ENCODE measurements around the gene BMERB1. TPM values are rescaled to one million over a fixed set of nuclear protein-coding genes. Genes with fewer than 3 reads are reported as not detected.
"Not testable (repeated sequence)": the region's sequence is repeated elsewhere in the genome, so short reads cannot be mapped to it uniquely, and the experiment has no call there.

BMERB1 gene
- total RNA-seq, 1 donor from 2014 or later: 65.9 TPM

- H3K27ac Mint-ChIP-seq (ENCODE audit: unreplicated experiment): no peak overlapping the region
- H3K4me3 Mint-ChIP-seq (ENCODE audit: unreplicated experiment): no peak overlapping the region
- no peaks in the 10 kb centered on the region for H3K36me3 Mint-ChIP-seq (ENCODE audit: unreplicated experiment)
Observed at GRCh38 chr16:15404792-15405191, 29.6 kb upstream of the BMERB1 start.

GRCh38 chr16:15407756-15408155 is 26.6 kb upstream of the BMERB1 start:
- H3K27ac Mint-ChIP-seq (ENCODE audit: unreplicated experiment); H3K4me1 Mint-ChIP-seq (ENCODE audit: low read depth, unreplicated experiment); H3K9me3 Mint-ChIP-seq (ENCODE audit: unreplicated experiment); DNase-seq; H3K36me3 Mint-ChIP-seq (ENCODE audit: unreplicated experiment); H3K4me3 Mint-ChIP-seq (ENCODE audit: unreplicated experiment); H3K27me3 Mint-ChIP-seq (ENCODE audit: unreplicated experiment): not testable (repeated sequence)

More at GRCh38 chr16:15404792-15405191, 29.6 kb upstream of the BMERB1 start:
- DNase-seq: no peak
- no peaks in the 10 kb centered on the region for H3K4me1 Mint-ChIP-seq (ENCODE audit: low read depth, unreplicated experiment)
- H3K27me3 Mint-ChIP-seq (ENCODE audit: unreplicated experiment): no peaks in the 10 kb centered on the region
- no peaks in the 10 kb centered on the region for H3K9me3 Mint-ChIP-seq (ENCODE audit: unreplicated experiment)
- no peak for TF ChIP-seq CTCF (IDR thresholded peaks at IDR 0.05; ENCODE audit: partially characterized antibody, unreplicated experiment)

GRCh38 chr16:15409476-15409875 is 24.9 kb upstream of the BMERB1 start:
- not testable (repeated sequence) for H3K27ac Mint-ChIP-seq (ENCODE audit: unreplicated experiment); H3K4me3 Mint-ChIP-seq (ENCODE audit: unreplicated experiment); H3K4me1 Mint-ChIP-seq (ENCODE audit: low read depth, unreplicated experiment); H3K27me3 Mint-ChIP-seq (ENCODE audit: unreplicated experiment); DNase-seq; H3K36me3 Mint-ChIP-seq (ENCODE audit: unreplicated experiment); H3K9me3 Mint-ChIP-seq (ENCODE audit: unreplicated experiment)

GRCh38 chr16:15415511-15415985 is 18.8 kb upstream of the BMERB1 start:
- Mint-ChIP-seq H3K4me1 (ENCODE audit: low read depth, unreplicated experiment) (no peaks in the 10 kb centered on the region), H3K9me3 (ENCODE audit: unreplicated experiment) (no peaks in the 10 kb centered on the region), H3K36me3 (ENCODE audit: unreplicated experiment) (no peaks in the 10 kb centered on the region), H3K27me3 (ENCODE audit: unreplicated experiment) (no peaks in the 10 kb centered on the region), H3K27ac (ENCODE audit: unreplicated experiment) (no peak overlapping the region), H3K4me3 (ENCODE audit: unreplicated experiment) (no peak overlapping the region)
- TF ChIP-seq CTCF (IDR thresholded peaks at IDR 0.05; ENCODE audit: partially characterized antibody, unreplicated experiment): no peak
- no peak for DNase-seq

GRCh38 chr16:15417197-15417596 is 17.2 kb upstream of the BMERB1 start:
- TF ChIP-seq CTCF (IDR thresholded peaks at IDR 0.05; ENCODE audit: partially characterized antibody, unreplicated experiment): no peak
- Mint-ChIP-seq H3K27ac (ENCODE audit: unreplicated experiment) (no peak overlapping the region), H3K9me3 (ENCODE audit: unreplicated experiment) (no peaks in the 10 kb centered on the region), H3K36me3 (ENCODE audit: unreplicated experiment) (no peaks in the 10 kb centered on the region), H3K4me3 (ENCODE audit: unreplicated experiment) (no peak overlapping the region), H3K4me1 (ENCODE audit: low read depth, unreplicated experiment) (no peaks in the 10 kb centered on the region), H3K27me3 (ENCODE audit: unreplicated experiment) (no peaks in the 10 kb centered on the region)
- no peak for DNase-seq

- no peak overlapping the region for H3K4me3 Mint-ChIP-seq (ENCODE audit: unreplicated experiment)
- no peaks in the 10 kb centered on the region for H3K4me1 Mint-ChIP-seq (ENCODE audit: low read depth, unreplicated experiment)
- peaks cover 1% of the 10 kb centered on the region for H3K27me3 Mint-ChIP-seq (ENCODE audit: unreplicated experiment)
- H3K36me3 Mint-ChIP-seq (ENCODE audit: unreplicated experiment): no peaks in the 10 kb centered on the region
- DNase-seq: no peak
- TF ChIP-seq CTCF (IDR thresholded peaks at IDR 0.05; ENCODE audit: partially characterized antibody, unreplicated experiment): no peak
- no peaks in the 10 kb centered on the region for H3K9me3 Mint-ChIP-seq (ENCODE audit: unreplicated experiment)
- no peak overlapping the region for H3K27ac Mint-ChIP-seq (ENCODE audit: unreplicated experiment)
Observed at GRCh38 chr16:15418206-15418605, 16.2 kb upstream of the BMERB1 start.

GRCh38 chr16:15421696-15422095 is 12.7 kb upstream of the BMERB1 start:
- H3K9me3 Mint-ChIP-seq (ENCODE audit: unreplicated experiment); H3K27ac Mint-ChIP-seq (ENCODE audit: unreplicated experiment); H3K36me3 Mint-ChIP-seq (ENCODE audit: unreplicated experiment); DNase-seq; H3K27me3 Mint-ChIP-seq (ENCODE audit: unreplicated experiment); H3K4me3 Mint-ChIP-seq (ENCODE audit: unreplicated experiment); H3K4me1 Mint-ChIP-seq (ENCODE audit: low read depth, unreplicated experiment): not testable (repeated sequence)

Measured in glutamatergic neuron (in vitro differentiated cells).